SK-N-SH treated with all-trans-retinoic acid at 6 μM for 48 hours (cell line): ENCODE results near the gene GTF2IRD1.

Experiments
- ARNTL ChIP-seq: fragments of 450-650 bp; formaldehyde crosslinking; IDR thresholded peaks from 2 replicates; pipeline ENCODE4 v1.5.0; 2020; ENCODE audit warnings: low read depth, mild to moderate bottlenecking, moderate library complexity, borderline replicate concordance
- CSRNP3 ChIP-seq: fragments of 250-450 bp; sonication (Bioruptor Pico); IDR thresholded peaks from 2 replicates; pipeline ENCODE4 v1.5.1; 2021; ENCODE audit warnings: mild to moderate bottlenecking, moderate library complexity
- OSR1 ChIP-seq: fragments of 250-450 bp; sonication (Bioruptor Pico); IDR thresholded peaks from 2 replicates; pipeline ENCODE4 v1.8.0; 2022; ENCODE audit warnings: moderate library complexity, mild to moderate bottlenecking, inconsistent platforms
- PATZ1 ChIP-seq: fragments of 250-450 bp; sonication (Bioruptor Pico); IDR thresholded peaks from 2 replicates; pipeline ENCODE4 v1.8.0; 2020; ENCODE audit warnings: mild to moderate bottlenecking, moderate library complexity, borderline replicate concordance
- RARB ChIP-seq: fragments of 250-450 bp; sonication (Bioruptor Pico); IDR thresholded peaks from 2 replicates; pipeline ENCODE4 v1.8.0; 2021; ENCODE audit warnings: mild to moderate bottlenecking, moderate library complexity
- TCF4 ChIP-seq: fragments of 250-450 bp; sonication (Bioruptor Pico); IDR thresholded peaks from 2 replicates; pipeline ENCODE4 v1.8.0; 2021; ENCODE audit warnings: mild to moderate bottlenecking, moderate library complexity, borderline replicate concordance
- ZC3H10 ChIP-seq: fragments of 250-450 bp; sonication (Bioruptor Pico); IDR thresholded peaks from 2 replicates; pipeline ENCODE4 v1.5.1; 2021; ENCODE audit warnings: mild to moderate bottlenecking, moderate library complexity
- ZNF565 ChIP-seq: fragments of 450-650 bp; formaldehyde crosslinking; conservative IDR thresholded peaks from 2 replicates; pipeline ENCODE4 v1.5.0; 2020; ENCODE audit warnings: low read depth, mild to moderate bottlenecking, moderate library complexity

- no peak for TF ChIP-seq CSRNP3 (CRISPR knock-in tag)
- no peak for TF ChIP-seq TCF4
- TF ChIP-seq PATZ1 (CRISPR knock-in tag), result no peak
- TF ChIP-seq ZC3H10, result no peak
- TF ChIP-seq ARNTL (CRISPR knock-in tag), result no peak
- no peak for TF ChIP-seq OSR1
- no peak for TF ChIP-seq ZNF565 (CRISPR knock-in tag)
- TF ChIP-seq RARB (CRISPR knock-in tag), result no peak
These were observed 50.2 kb downstream of the GTF2IRD1 start for GRCh38 chr7:74503943-74504342.
